K562 (cell line): ENCODE data around the gene TOGARAM2. TPM values are rescaled to one million over a fixed set of nuclear protein-coding genes. Genes with fewer than 3 reads are reported as not detected.

ENCODE experiments used
- KAT2B ChIP-seq: IDR thresholded peaks from one replicate; pipeline ENCODE4 v1.6.1; 2012; ENCODE audit warnings: low read depth, mild to moderate bottlenecking, control low read depth, inconsistent platforms, low read length, moderate library complexity
- KLF10 ChIP-seq: fragments of 250-450 bp; sonication (Bioruptor Pico); IDR thresholded peaks from 2 replicates; pipeline ENCODE4 v1.6.1; 2021; ENCODE audit warnings: matching md5 sums
- MYBL2 ChIP-seq, 2 experiments: fragments of 450-650 bp in 1 of 2; sonication (generic) in 1 of 2; formaldehyde crosslinking in 1 of 2; IDR thresholded peaks; 2 replicates each; pipeline versions ENCODE4 v1.6.1 to v1.8.1; 2017 to 2022; ENCODE audit warnings: borderline replicate concordance in 1 of 2, inconsistent platforms in 1 of 2, low read depth in 1 of 2, mild to moderate bottlenecking in 1 of 2, missing genetic modification reagents in 1 of 2, moderate library complexity in 1 of 2
- NCOA1 ChIP-seq: fragments of 450-650 bp; IDR thresholded peaks from 2 replicates; pipeline ENCODE4 v1.6.1; 2016; ENCODE audit warnings: low read depth
- POLR2A ChIP-seq: fragments of 450-650 bp; conservative IDR thresholded peaks from 2 replicates; pipeline ENCODE4 v1.6.1; 2016
- polyA plus RNA-seq, 8 experiments: library from polyadenylated mRNA; depleted of rRNA in 4 of 8; stranded (reverse) in 5 of 8; unstranded in 3 of 8; fragments of >200 nt; fragmentation: Nextera tagmentation in 2 of 8; fragmentation: Illumina TruSeq in 1 of 8; extraction: Ambion mirVana in 2 of 8; extraction: Trizol in 1 of 8; gene quantifications; 2 replicates each; pipeline versions ENCODE4 v1.2.1 to v1.2.3, GENCODE V29; 2011 to 2014; ENCODE audit warnings: inconsistent platforms in 1 of 8, missing spikeins in 1 of 8
- total RNA-seq, 7 experiments: library from RNA; depleted of rRNA in 6 of 7; stranded (reverse); fragments of >200 nt in 6 of 7; fragmentation: Illumina TruSeq in 2 of 7; extraction: Trizol in 2 of 7; gene quantifications; 2 replicates each; pipeline versions ENCODE4 v1.2.1 to v1.2.3, GENCODE V29; 2011 to 2021; ENCODE audit warnings: low replicate concordance in 1 of 7
- TF ChIP-seq, protein P1 (sequence below): fragments of 450-650 bp; formaldehyde crosslinking; IDR thresholded peaks from 2 replicates; pipeline ENCODE4 v1.4.0; 2020; ENCODE audit warnings: mild to moderate bottlenecking, moderate library complexity
- TF ChIP-seq, protein P2 (sequence below): fragments of 450-650 bp; formaldehyde crosslinking; conservative IDR thresholded peaks from 2 replicates; pipeline ENCODE4 v1.4.0; 2022; ENCODE audit warnings: mild to moderate bottlenecking, missing genetic modification characterization
- TF ChIP-seq, protein P3 (sequence below), 2 experiments: fragments of 450-650 bp; formaldehyde crosslinking in 1 of 2; IDR thresholded peaks; 2 replicates each; pipeline versions ENCODE4 v1.4.0 to v1.6.1; 2014 to 2020; ENCODE audit warnings: mild to moderate bottlenecking in 2 of 2, borderline replicate concordance in 1 of 2, low read depth in 1 of 2
- TF ChIP-seq, protein P4 (sequence below): sonication (generic); formaldehyde crosslinking; IDR thresholded peaks from 2 replicates; pipeline ENCODE4 v1.8.0; 2023; ENCODE audit warnings: mild to moderate bottlenecking, missing genetic modification reagents

TOGARAM2 gene
- total and polyA plus RNA-seq, 9 of the 15 experiments (the other 6 are each of a cell fraction or from before 2014, with no cell fraction given) = not detected

DNA sequence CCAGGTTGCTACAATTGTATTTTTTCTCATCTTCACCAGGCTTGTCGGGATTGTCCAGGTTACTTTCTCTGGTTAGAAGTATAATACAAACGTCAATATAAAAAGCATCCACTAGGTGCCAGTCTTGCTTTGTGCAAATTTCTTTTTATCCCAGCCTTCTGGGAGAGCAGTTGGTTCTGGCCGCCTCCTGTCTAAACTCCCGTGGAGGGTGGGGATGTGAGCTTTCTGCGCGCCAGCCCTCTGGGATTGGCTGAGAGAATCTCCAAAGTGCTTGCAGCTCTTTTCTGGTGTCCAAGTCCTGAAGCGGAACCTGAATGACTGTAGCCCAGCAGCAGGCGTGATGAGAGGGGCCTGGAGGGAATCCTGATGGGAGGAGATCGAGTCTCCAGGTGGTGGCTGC, 22.4 kb upstream of the TOGARAM2 start (continued):
- TF ChIP-seq, protein P1, sequence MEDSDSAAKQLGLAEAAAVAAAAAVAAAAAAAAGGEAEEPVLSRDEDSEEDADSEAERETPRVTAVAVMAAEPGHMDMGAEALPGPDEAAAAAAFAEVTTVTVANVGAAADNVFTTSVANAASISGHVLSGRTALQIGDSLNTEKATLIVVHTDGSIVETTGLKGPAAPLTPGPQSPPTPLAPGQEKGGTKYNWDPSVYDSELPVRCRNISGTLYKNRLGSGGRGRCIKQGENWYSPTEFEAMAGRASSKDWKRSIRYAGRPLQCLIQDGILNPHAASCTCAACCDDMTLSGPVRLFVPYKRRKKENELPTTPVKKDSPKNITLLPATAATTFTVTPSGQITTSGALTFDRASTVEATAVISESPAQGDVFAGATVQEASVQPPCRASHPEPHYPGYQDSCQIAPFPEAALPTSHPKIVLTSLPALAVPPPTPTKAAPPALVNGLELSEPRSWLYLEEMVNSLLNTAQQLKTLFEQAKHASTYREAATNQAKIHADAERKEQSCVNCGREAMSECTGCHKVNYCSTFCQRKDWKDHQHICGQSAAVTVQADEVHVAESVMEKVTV (CRISPR knock-in tag) = peak; percentile 85
- TF ChIP-seq KLF10 (CRISPR knock-in tag) (no peak), NCOA1 (no peak), POLR2A (no peak), MYBL2 (IDR thresholded peaks at IDR 0.05; ENCODE audit: low read depth) (no peak), MYBL2 (CRISPR knock-in tag; IDR thresholded peaks at IDR 0.05; ENCODE audit: borderline replicate concordance) (no peak), KAT2B (no peak)
- TF ChIP-seq, protein P2, sequence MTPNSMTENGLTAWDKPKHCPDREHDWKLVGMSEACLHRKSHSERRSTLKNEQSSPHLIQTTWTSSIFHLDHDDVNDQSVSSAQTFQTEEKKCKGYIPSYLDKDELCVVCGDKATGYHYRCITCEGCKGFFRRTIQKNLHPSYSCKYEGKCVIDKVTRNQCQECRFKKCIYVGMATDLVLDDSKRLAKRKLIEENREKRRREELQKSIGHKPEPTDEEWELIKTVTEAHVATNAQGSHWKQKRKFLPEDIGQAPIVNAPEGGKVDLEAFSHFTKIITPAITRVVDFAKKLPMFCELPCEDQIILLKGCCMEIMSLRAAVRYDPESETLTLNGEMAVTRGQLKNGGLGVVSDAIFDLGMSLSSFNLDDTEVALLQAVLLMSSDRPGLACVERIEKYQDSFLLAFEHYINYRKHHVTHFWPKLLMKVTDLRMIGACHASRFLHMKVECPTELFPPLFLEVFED (CRISPR knock-in tag) = no peak
- TF ChIP-seq, protein P3, sequence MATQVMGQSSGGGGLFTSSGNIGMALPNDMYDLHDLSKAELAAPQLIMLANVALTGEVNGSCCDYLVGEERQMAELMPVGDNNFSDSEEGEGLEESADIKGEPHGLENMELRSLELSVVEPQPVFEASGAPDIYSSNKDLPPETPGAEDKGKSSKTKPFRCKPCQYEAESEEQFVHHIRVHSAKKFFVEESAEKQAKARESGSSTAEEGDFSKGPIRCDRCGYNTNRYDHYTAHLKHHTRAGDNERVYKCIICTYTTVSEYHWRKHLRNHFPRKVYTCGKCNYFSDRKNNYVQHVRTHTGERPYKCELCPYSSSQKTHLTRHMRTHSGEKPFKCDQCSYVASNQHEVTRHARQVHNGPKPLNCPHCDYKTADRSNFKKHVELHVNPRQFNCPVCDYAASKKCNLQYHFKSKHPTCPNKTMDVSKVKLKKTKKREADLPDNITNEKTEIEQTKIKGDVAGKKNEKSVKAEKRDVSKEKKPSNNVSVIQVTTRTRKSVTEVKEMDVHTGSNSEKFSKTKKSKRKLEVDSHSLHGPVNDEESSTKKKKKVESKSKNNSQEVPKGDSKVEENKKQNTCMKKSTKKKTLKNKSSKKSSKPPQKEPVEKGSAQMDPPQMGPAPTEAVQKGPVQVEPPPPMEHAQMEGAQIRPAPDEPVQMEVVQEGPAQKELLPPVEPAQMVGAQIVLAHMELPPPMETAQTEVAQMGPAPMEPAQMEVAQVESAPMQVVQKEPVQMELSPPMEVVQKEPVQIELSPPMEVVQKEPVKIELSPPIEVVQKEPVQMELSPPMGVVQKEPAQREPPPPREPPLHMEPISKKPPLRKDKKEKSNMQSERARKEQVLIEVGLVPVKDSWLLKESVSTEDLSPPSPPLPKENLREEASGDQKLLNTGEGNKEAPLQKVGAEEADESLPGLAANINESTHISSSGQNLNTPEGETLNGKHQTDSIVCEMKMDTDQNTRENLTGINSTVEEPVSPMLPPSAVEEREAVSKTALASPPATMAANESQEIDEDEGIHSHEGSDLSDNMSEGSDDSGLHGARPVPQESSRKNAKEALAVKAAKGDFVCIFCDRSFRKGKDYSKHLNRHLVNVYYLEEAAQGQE (IDR thresholded peaks at IDR 0.05; ENCODE audit: borderline replicate concordance) = peak; percentile 82
- TF ChIP-seq, protein P3 (CRISPR knock-in tag; IDR thresholded peaks at IDR 0.05; ENCODE audit: low read depth) = no peak
- TF ChIP-seq, protein P4, sequence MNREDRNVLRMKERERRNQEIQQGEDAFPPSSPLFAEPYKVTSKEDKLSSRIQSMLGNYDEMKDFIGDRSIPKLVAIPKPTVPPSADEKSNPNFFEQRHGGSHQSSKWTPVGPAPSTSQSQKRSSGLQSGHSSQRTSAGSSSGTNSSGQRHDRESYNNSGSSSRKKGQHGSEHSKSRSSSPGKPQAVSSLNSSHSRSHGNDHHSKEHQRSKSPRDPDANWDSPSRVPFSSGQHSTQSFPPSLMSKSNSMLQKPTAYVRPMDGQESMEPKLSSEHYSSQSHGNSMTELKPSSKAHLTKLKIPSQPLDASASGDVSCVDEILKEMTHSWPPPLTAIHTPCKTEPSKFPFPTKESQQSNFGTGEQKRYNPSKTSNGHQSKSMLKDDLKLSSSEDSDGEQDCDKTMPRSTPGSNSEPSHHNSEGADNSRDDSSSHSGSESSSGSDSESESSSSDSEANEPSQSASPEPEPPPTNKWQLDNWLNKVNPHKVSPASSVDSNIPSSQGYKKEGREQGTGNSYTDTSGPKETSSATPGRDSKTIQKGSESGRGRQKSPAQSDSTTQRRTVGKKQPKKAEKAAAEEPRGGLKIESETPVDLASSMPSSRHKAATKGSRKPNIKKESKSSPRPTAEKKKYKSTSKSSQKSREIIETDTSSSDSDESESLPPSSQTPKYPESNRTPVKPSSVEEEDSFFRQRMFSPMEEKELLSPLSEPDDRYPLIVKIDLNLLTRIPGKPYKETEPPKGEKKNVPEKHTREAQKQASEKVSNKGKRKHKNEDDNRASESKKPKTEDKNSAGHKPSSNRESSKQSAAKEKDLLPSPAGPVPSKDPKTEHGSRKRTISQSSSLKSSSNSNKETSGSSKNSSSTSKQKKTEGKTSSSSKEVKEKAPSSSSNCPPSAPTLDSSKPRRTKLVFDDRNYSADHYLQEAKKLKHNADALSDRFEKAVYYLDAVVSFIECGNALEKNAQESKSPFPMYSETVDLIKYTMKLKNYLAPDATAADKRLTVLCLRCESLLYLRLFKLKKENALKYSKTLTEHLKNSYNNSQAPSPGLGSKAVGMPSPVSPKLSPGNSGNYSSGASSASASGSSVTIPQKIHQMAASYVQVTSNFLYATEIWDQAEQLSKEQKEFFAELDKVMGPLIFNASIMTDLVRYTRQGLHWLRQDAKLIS (CRISPR knock-in tag) = no peak
